ENCODE results near the gene MAST3.

The MAST3 gene

GRCh38 chr19:18137657-18138339 lies 40.2 kb downstream of the MAST3 start:
- no peak for TF ChIP-seq CTCF (IDR thresholded peaks at IDR 0.05; ENCODE audit: extremely low read depth, missing control alignments)
- no peak for DNase-seq (ENCODE audit: low spot score)

- DNase-seq (ENCODE audit: low spot score): no peak
- TF ChIP-seq CTCF (IDR thresholded peaks at IDR 0.05; ENCODE audit: extremely low read depth, missing control alignments): no peak
Observed at GRCh38 chr19:18140473-18140872, 42.9 kb downstream of the MAST3 start.

GRCh38 chr19:18141031-18141430 lies 43.5 kb downstream of the MAST3 start:
- no peak for TF ChIP-seq CTCF (IDR thresholded peaks at IDR 0.05; ENCODE audit: extremely low read depth, missing control alignments)
- no peak for DNase-seq (ENCODE audit: low spot score)

- DNase-seq (ENCODE audit: low spot score): no peak
- no peak for TF ChIP-seq CTCF (IDR thresholded peaks at IDR 0.05; ENCODE audit: extremely low read depth, missing control alignments)
Observed at GRCh38 chr19:18143902-18144301, 46.3 kb downstream of the MAST3 start.

GRCh38 chr19:18144361-18144760 lies 46.8 kb downstream of the MAST3 start:
- no peak for DNase-seq (ENCODE audit: low spot score)
- no peak for TF ChIP-seq CTCF (IDR thresholded peaks at IDR 0.05; ENCODE audit: extremely low read depth, missing control alignments)

- no peak for DNase-seq (ENCODE audit: low spot score)
Observed at GRCh38 chr19:18144906-18145305, 47.3 kb downstream of the MAST3 start.

More at GRCh38 chr19:18144906-18145305, 47.3 kb downstream of the MAST3 start:
- no peak for TF ChIP-seq CTCF (IDR thresholded peaks at IDR 0.05; ENCODE audit: extremely low read depth, missing control alignments)
